Measurements from ENCODE around the gene DTWD2.

DNA sequence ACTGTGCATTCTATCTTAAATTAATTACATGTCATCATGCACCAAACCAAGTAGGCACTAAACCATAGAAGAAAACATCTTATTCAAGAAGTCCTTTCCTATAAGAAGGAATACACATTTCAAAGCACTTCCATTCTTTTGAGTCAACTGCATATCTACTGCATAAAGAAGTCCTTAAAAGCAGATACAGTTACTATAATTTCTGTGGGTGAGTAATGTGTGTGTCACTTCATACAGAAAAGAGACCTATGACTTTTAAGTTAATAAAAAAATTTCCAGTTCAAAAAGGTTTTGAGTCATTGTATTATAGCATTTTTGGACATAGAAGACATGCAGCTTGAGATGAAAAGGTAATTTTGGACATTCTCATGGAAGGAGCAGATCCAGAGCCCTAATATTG is 125.0 kb downstream of the DTWD2 start:
- TF ChIP-seq, protein P1, sequence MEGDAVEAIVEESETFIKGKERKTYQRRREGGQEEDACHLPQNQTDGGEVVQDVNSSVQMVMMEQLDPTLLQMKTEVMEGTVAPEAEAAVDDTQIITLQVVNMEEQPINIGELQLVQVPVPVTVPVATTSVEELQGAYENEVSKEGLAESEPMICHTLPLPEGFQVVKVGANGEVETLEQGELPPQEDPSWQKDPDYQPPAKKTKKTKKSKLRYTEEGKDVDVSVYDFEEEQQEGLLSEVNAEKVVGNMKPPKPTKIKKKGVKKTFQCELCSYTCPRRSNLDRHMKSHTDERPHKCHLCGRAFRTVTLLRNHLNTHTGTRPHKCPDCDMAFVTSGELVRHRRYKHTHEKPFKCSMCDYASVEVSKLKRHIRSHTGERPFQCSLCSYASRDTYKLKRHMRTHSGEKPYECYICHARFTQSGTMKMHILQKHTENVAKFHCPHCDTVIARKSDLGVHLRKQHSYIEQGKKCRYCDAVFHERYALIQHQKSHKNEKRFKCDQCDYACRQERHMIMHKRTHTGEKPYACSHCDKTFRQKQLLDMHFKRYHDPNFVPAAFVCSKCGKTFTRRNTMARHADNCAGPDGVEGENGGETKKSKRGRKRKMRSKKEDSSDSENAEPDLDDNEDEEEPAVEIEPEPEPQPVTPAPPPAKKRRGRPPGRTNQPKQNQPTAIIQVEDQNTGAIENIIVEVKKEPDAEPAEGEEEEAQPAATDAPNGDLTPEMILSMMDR (IDR thresholded peaks at IDR 0.05), result no peak
- TF ChIP-seq POLR2A (IDR thresholded peaks at IDR 0.05), result no peak

All from uterus (tissue), 2 donors.